Upper lobe of left lung (tissue), 4 donors: ENCODE measurements around the gene CHPF2.

Source experiments
- CTCF ChIP-seq, 6 experiments: fragments of 450-650 bp in 4 of 6; fragments of 200-600 bp in 2 of 6; sonication (generic) in 2 of 6; IDR thresholded peaks; one replicate each; pipeline ENCODE4 v1.5.1; 2016 to 2019; ENCODE audit warnings: antibody characterized with exemption in 6 of 6
- POLR2A ChIP-seq, 4 donors: fragments of 450-650 bp; IDR thresholded peaks; one replicate each; pipeline ENCODE4 v1.5.1; 2016 to 2017; ENCODE audit warnings: antibody characterized with exemption in 4 of 4, mild to moderate bottlenecking in 2 of 4
- POLR2AphosphoS5 ChIP-seq, 2 donors: sonication (generic); formaldehyde crosslinking; IDR thresholded peaks; one replicate each; pipeline ENCODE4 v1.5.1; 2017; ENCODE audit warnings: antibody characterized with exemption in 2 of 2

GRCh38 chr7:151194188-151194587, 38.1 kb upstream of the CHPF2 start:
- no peak for TF ChIP-seq POLR2AphosphoS5 (IDR thresholded peaks at IDR 0.05)
- TF ChIP-seq CTCF (IDR thresholded peaks at IDR 0.05): no peak
- no peak for TF ChIP-seq POLR2A (IDR thresholded peaks at IDR 0.05)
